ENCODE results near the gene PEX11B.

PEX11B gene

DNA sequence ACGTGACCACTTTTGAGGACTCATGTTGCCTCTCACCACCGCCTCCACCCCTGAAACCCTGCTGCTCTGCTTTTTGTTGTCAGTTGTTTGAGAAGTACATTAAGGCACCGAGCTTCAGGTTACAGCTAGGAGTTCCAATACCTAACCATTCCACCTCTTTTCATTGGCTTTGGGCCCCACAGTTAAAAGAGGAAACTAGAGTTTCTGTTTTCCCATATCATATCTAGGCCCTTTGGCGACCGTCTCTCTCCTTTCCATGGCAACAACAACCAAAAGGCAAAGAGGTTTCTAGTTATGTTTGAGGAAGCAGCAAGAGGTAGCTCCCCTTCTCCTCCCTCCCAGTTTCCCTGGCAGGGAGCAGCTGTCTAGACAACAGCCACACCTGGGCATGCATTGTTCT lies 38.7 kb downstream of the PEX11B start:
- WGBS, 2 donors (ENCODE audit: extremely low coverage in 2 of 2, insufficient read length in 2 of 2, insufficient replicate concordance in 1 of 2) = no CpG with 5 or more reads among the region's 5 CpGs
- H3K14ac ChIP-seq (ENCODE audit: low read length) = no peak overlapping the region
- no peak overlapping the region for H2AK5ac ChIP-seq (ENCODE audit: low read depth, low read length)
- peaks cover 5 to 6% of the 10 kb centered on the region in 2 donors for H3K4me1 ChIP-seq (ENCODE audit: control insufficient read depth in 2 of 2, insufficient read depth in 1 of 2, low read depth in 1 of 2, low read length in 2 of 2)
- H3K27me3 ChIP-seq (ENCODE audit: control insufficient read depth in 3 of 3, insufficient read depth in 3 of 3, low read depth in 1 of 3, low read length in 3 of 3) = peaks cover 0 to 66% (median 8%) of the 10 kb centered on the region in 3 experiments
- H3K27ac ChIP-seq (replicated peaks; ENCODE audit: low read length) = no peak overlapping the region
- H2BK120ac ChIP-seq (ENCODE audit: low read depth, low read length) = no peak overlapping the region
- H3K79me1 ChIP-seq (ENCODE audit: low read depth, low read length) = no peaks in the 10 kb centered on the region
- no peak overlapping the region for H2AFZ ChIP-seq (ENCODE audit: low read length)
- H2BK12ac ChIP-seq (ENCODE audit: low read length) = no peak overlapping the region
- no peak overlapping the region for H2BK15ac ChIP-seq (ENCODE audit: low read length)
- DNase-seq (ENCODE audit: low spot score) = no peak
- H3K9ac ChIP-seq (ENCODE audit: low read depth, low read length, poor library complexity) = no peak overlapping the region
- H3K4ac ChIP-seq (ENCODE audit: low read length) = no peak overlapping the region
- no peak overlapping the region for H3K18ac ChIP-seq (ENCODE audit: low read length)
- H3K4me2 ChIP-seq (ENCODE audit: insufficient read depth, low read length, poor library complexity, severe bottlenecking) = no peak overlapping the region
- no peak overlapping the region for H4K91ac ChIP-seq (ENCODE audit: low read depth, low read length, poor library complexity)
- H3K23ac ChIP-seq (ENCODE audit: low read depth, low read length, poor library complexity) = no peak overlapping the region
- H3K4me3 ChIP-seq (ENCODE audit: low read length in 2 of 2) = no peak overlapping the region
- H3K9me3 ChIP-seq (replicated peaks in 1 of 2; ENCODE audit: control insufficient read depth in 2 of 2, insufficient read depth in 1 of 2, low read depth in 1 of 2, low read length in 2 of 2) = no peaks in the 10 kb centered on the region
- no peaks in the 10 kb centered on the region for H3K36me3 ChIP-seq (replicated peaks in 1 of 2; ENCODE audit: control insufficient read depth in 2 of 2, insufficient read depth in 2 of 2, low read length in 2 of 2)
- H4K8ac ChIP-seq (ENCODE audit: low read depth, low read length) = no peak overlapping the region
- no peak overlapping the region for H2BK5ac ChIP-seq (ENCODE audit: low read length)

DNA sequence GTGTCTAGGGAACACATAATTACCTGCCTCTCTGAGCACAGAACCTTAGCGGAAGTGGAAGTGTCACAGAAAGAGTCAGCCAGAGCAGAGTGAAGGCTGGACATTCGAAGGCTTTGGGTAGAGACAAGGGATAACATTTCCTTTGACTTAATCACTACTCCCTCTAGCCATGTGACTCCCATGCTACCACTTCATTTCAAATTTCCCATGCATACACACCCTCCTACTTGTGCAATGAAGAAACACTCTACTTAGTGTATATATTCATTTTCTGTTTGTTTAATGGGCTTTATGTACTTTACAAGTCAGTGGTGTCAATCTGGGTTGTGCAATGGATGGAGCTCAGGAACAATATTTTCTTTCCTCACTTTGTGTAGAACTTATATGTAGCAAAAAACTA lies 39.8 kb downstream of the PEX11B start:
- H2BK12ac ChIP-seq (ENCODE audit: low read length) = no peak overlapping the region
- no peak overlapping the region for H2AK5ac ChIP-seq (ENCODE audit: low read depth, low read length)
- peaks cover 5 to 6% of the 10 kb centered on the region in 2 donors for H3K4me1 ChIP-seq (ENCODE audit: control insufficient read depth in 2 of 2, insufficient read depth in 1 of 2, low read depth in 1 of 2, low read length in 2 of 2)
- H2BK5ac ChIP-seq (ENCODE audit: low read length) = no peak overlapping the region
- H2BK120ac ChIP-seq (ENCODE audit: low read depth, low read length) = no peak overlapping the region
- H3K27me3 ChIP-seq (ENCODE audit: control insufficient read depth in 3 of 3, insufficient read depth in 3 of 3, low read depth in 1 of 3, low read length in 3 of 3) = peaks cover 0 to 66% (median 2%) of the 10 kb centered on the region in 3 experiments
- no peaks in the 10 kb centered on the region for H3K9me3 ChIP-seq (replicated peaks in 1 of 2; ENCODE audit: control insufficient read depth in 2 of 2, insufficient read depth in 1 of 2, low read depth in 1 of 2, low read length in 2 of 2)
- H3K4me3 ChIP-seq (ENCODE audit: low read length in 2 of 2) = no peak overlapping the region
- no peak overlapping the region for H3K23ac ChIP-seq (ENCODE audit: low read depth, low read length, poor library complexity)
- no peak overlapping the region for H3K27ac ChIP-seq (replicated peaks; ENCODE audit: low read length)
- H3K18ac ChIP-seq (ENCODE audit: low read length) = no peak overlapping the region
- DNase-seq (ENCODE audit: low spot score) = no peak
- no peak overlapping the region for H3K4ac ChIP-seq (ENCODE audit: low read length)
- no peak overlapping the region for H3K4me2 ChIP-seq (ENCODE audit: insufficient read depth, low read length, poor library complexity, severe bottlenecking)
- H3K36me3 ChIP-seq (replicated peaks in 1 of 2; ENCODE audit: control insufficient read depth in 2 of 2, insufficient read depth in 2 of 2, low read length in 2 of 2) = no peaks in the 10 kb centered on the region
- no peak overlapping the region for H4K91ac ChIP-seq (ENCODE audit: low read depth, low read length, poor library complexity)
- no CpG with 5 or more reads among the region's 2 CpGs for WGBS, 2 donors (ENCODE audit: extremely low coverage in 2 of 2, insufficient read length in 2 of 2, insufficient replicate concordance in 1 of 2)
- H3K14ac ChIP-seq (ENCODE audit: low read length) = no peak overlapping the region
- no peak overlapping the region for H4K8ac ChIP-seq (ENCODE audit: low read depth, low read length)
- no peak overlapping the region for H2BK15ac ChIP-seq (ENCODE audit: low read length)
- H3K9ac ChIP-seq (ENCODE audit: low read depth, low read length, poor library complexity) = no peak overlapping the region
- no peak overlapping the region for H2AFZ ChIP-seq (ENCODE audit: low read length)
- no peaks in the 10 kb centered on the region for H3K79me1 ChIP-seq (ENCODE audit: low read depth, low read length)

DNA sequence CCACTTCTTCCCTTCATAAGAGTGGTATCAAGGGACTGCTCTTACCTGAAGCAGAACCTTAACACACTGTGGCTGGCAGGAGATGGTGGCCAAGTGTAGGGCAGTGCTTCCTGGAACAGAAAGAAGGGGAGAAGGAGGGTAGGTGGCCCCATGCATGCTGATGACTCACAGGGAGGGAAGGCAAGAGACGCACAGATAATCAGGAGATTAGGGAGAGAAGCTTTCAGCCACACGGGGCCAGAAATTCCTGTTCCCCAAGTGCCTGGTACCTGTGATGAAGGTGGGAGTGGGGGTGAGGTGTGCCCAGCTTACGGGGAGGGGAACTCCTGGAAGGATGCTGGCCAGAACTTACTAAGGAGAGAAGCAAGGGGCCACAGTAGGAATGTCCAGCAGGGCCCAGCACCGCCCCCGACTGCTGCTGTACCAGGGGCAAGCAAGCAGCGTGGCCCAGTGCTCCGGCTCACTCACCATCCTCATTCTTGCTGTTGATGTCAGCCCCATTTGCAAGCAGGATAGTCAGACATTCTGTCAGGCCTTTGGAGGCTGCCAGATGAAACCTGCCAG lies 40.5 kb downstream of the PEX11B start:
- H2BK120ac ChIP-seq (ENCODE audit: low read depth, low read length) = no peak overlapping the region
- no peak overlapping the region for H3K4me2 ChIP-seq (ENCODE audit: insufficient read depth, low read length, poor library complexity, severe bottlenecking)
- no peak overlapping the region for H3K23ac ChIP-seq (ENCODE audit: low read depth, low read length, poor library complexity)
- no peak overlapping the region for H2AK5ac ChIP-seq (ENCODE audit: low read depth, low read length)
- H3K18ac ChIP-seq (ENCODE audit: low read length) = no peak overlapping the region
- DNase-seq (ENCODE audit: low spot score) = no peak
- H2AFZ ChIP-seq (ENCODE audit: low read length) = no peak overlapping the region
- H3K36me3 ChIP-seq (replicated peaks in 1 of 2; ENCODE audit: control insufficient read depth in 2 of 2, insufficient read depth in 2 of 2, low read length in 2 of 2) = no peaks in the 10 kb centered on the region
- peaks cover 0 to 68% (median 0%) of the 10 kb centered on the region in 3 experiments for H3K27me3 ChIP-seq (ENCODE audit: control insufficient read depth in 3 of 3, insufficient read depth in 3 of 3, low read depth in 1 of 3, low read length in 3 of 3)
- H2BK5ac ChIP-seq (ENCODE audit: low read length) = no peak overlapping the region
- no CpG with 5 or more reads among the region's 7 CpGs for WGBS, 2 donors (ENCODE audit: extremely low coverage in 2 of 2, insufficient read length in 2 of 2, insufficient replicate concordance in 1 of 2)
- H2BK15ac ChIP-seq (ENCODE audit: low read length) = no peak overlapping the region
- no peak overlapping the region for H3K9ac ChIP-seq (ENCODE audit: low read depth, low read length, poor library complexity)
- no peak overlapping the region for H3K4ac ChIP-seq (ENCODE audit: low read length)
- H3K27ac ChIP-seq (replicated peaks; ENCODE audit: low read length) = no peak overlapping the region
- no peaks in the 10 kb centered on the region for H3K9me3 ChIP-seq (replicated peaks in 1 of 2; ENCODE audit: control insufficient read depth in 2 of 2, insufficient read depth in 1 of 2, low read depth in 1 of 2, low read length in 2 of 2)
- H2BK12ac ChIP-seq (ENCODE audit: low read length) = no peak overlapping the region
- H3K79me1 ChIP-seq (ENCODE audit: low read depth, low read length) = no peaks in the 10 kb centered on the region
- no peak overlapping the region for H4K8ac ChIP-seq (ENCODE audit: low read depth, low read length)
- no peak overlapping the region for H3K4me3 ChIP-seq (ENCODE audit: low read length in 2 of 2)
- no peak overlapping the region for H4K91ac ChIP-seq (ENCODE audit: low read depth, low read length, poor library complexity)
- no peak overlapping the region for H3K14ac ChIP-seq (ENCODE audit: low read length)
- peaks cover 5 to 6% of the 10 kb centered on the region in 2 donors for H3K4me1 ChIP-seq (ENCODE audit: control insufficient read depth in 2 of 2, insufficient read depth in 1 of 2, low read depth in 1 of 2, low read length in 2 of 2)

DNA sequence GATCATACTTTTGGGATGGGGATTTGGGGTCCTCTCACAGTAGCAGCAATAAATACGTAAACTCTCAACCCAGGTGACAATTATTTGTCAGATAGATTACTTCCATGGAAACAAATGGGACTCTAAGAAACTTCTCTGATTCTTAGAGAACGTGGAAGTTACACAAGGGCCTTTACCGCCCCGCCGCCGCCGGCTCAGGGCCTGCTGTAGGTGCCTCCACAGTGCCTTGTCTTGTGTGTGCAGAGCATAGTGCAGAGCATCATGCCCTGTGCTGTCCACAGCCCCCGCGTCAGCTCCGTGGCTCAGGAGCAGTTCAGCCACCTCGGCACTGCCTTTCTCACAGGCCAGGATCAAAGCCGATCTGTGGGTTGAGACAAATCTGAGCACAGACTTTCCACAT lies 43.9 kb downstream of the PEX11B start:
- Histone ChIP-seq H2BK12ac (ENCODE audit: low read length) (no peak overlapping the region), H3K27me3 (ENCODE audit: control insufficient read depth in 3 of 3, insufficient read depth in 3 of 3, low read depth in 1 of 3, low read length in 3 of 3) (peaks cover 0 to 78% (median 0%) of the 10 kb centered on the region in 3 experiments), H3K18ac (ENCODE audit: low read length) (no peak overlapping the region), H2AFZ (ENCODE audit: low read length) (no peak overlapping the region), H3K9me3 (replicated peaks in 1 of 2; ENCODE audit: control insufficient read depth in 2 of 2, insufficient read depth in 1 of 2, low read depth in 1 of 2, low read length in 2 of 2) (no peaks in the 10 kb centered on the region), H2BK120ac (ENCODE audit: low read depth, low read length) (no peak overlapping the region), H3K4me1 (ENCODE audit: control insufficient read depth in 2 of 2, insufficient read depth in 1 of 2, low read depth in 1 of 2, low read length in 2 of 2) (peaks cover 6 to 11% of the 10 kb centered on the region in 2 donors), H3K36me3 (replicated peaks in 1 of 2; ENCODE audit: control insufficient read depth in 2 of 2, insufficient read depth in 2 of 2, low read length in 2 of 2) (no peaks in the 10 kb centered on the region), H2BK5ac (ENCODE audit: low read length) (no peak overlapping the region), H4K91ac (ENCODE audit: low read depth, low read length, poor library complexity) (no peak overlapping the region), H3K4ac (ENCODE audit: low read length) (no peak overlapping the region), H2AK5ac (ENCODE audit: low read depth, low read length) (no peak overlapping the region), H3K79me1 (ENCODE audit: low read depth, low read length) (peaks cover 2% of the 10 kb centered on the region), H3K4me3 (ENCODE audit: low read length in 2 of 2) (no peak overlapping the region), H4K8ac (ENCODE audit: low read depth, low read length) (no peak overlapping the region), H3K4me2 (ENCODE audit: insufficient read depth, low read length, poor library complexity, severe bottlenecking) (no peak overlapping the region), H3K23ac (ENCODE audit: low read depth, low read length, poor library complexity) (peak overlapping the region; percentile 26), H3K27ac (replicated peaks; ENCODE audit: low read length) (no peak overlapping the region), H2BK15ac (ENCODE audit: low read length) (no peak overlapping the region), H3K9ac (ENCODE audit: low read depth, low read length, poor library complexity) (no peak overlapping the region), H3K14ac (ENCODE audit: low read length) (peak overlapping the region; percentile 82)
- no CpG with 5 or more reads among the region's 12 CpGs for WGBS, 2 donors (ENCODE audit: extremely low coverage in 2 of 2, insufficient read length in 2 of 2, insufficient replicate concordance in 1 of 2)
- DNase-seq (ENCODE audit: low spot score) = no peak

Measured in neuronal stem cell (in vitro differentiated cells).